Effector memory CD8-positive, alpha-beta T cell (primary cell): ENCODE measurements around the gene GSE1.

Experiments used
- ATAC-seq: fragments of 150-1000 bp; cut with Tn5 transposase; replicated peaks from 2 replicates; pipeline ENCODE4 v1.10.0; 2021; ENCODE audit warnings: mild to moderate bottlenecking, moderate library complexity
- DNase-seq, 3 experiments: peaks; one replicate each; pipeline ENCODE4 v3.0.0; 2021
- H3K27ac Mint-ChIP-seq, 2 donors: one replicate each; pipeline ENCODE4 v1.8.0; 2022; ENCODE audit warnings: mild to moderate bottlenecking in 2 of 2, mixed read lengths in 2 of 2, moderate library complexity in 2 of 2
- H3K27me3 Mint-ChIP-seq, 2 donors: one replicate each; pipeline ENCODE4 v1.8.0; 2022; ENCODE audit warnings: mixed read lengths in 2 of 2
- H3K36me3 Mint-ChIP-seq: one replicate; pipeline ENCODE4 v1.8.0; 2022; ENCODE audit warnings: mild to moderate bottlenecking, moderate library complexity, mixed read lengths; ENCODE audit not compliant: insufficient read depth
- H3K4me1 Mint-ChIP-seq, 2 donors: one replicate each; pipeline ENCODE4 v1.8.0; 2022; ENCODE audit warnings: low read depth in 2 of 2, mixed read lengths in 2 of 2
- H3K4me3 Mint-ChIP-seq, 2 donors: one replicate each; pipeline ENCODE4 v1.8.0; 2022; ENCODE audit warnings: mild to moderate bottlenecking in 2 of 2, mixed read lengths in 2 of 2, moderate library complexity in 2 of 2
- H3K9me3 Mint-ChIP-seq, 2 donors: one replicate each; pipeline ENCODE4 v1.8.0; 2022; ENCODE audit warnings: mixed read lengths in 2 of 2

Gene GSE1

DNA sequence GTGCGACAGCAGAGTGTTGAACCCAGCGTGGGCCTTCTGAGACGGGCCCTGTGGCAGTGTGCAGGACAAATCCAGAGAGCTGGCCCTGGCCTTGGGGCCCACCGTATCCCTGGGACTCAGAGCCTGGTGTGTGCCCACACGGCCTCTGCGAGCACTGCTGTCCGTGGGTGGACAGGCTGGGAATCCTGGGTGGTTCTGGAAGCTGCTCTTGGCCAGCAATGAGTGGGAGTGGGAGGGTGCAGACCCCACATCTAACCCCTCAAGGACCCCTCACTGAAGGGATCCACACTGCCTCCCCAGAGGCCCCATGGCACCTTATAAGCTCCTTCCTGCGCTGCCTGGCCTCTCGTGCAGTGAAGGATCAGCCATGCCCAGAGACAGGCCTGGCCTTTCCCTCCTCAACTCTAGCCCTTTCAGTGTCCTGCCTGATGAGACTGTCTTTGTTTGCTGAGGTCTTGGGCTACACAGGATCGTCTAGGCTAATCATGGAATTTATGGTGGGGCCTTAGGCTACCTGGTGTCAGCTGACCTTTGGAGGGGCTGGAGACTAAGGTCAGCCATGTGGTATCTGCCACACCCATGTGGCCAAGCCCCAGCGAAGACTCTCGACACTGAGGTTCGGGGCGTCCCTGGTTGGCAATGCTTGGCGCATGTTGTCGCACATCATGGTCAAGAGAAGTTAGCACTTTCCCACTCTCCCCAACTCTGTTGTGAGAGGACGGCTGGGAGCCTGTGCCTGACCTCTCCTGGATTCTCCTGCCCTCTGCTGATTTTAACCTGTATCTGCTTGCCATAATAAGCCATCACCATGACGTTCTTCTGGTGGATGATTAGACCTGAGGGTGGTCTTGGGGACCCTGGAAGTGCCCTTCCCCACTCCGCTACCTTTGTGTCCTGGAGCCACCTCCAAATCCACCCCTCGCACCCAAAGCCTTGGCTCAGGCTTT, 92.1 kb downstream of the GSE1 start:
- H3K4me3 Mint-ChIP-seq, result no peak overlapping the region

DNA sequence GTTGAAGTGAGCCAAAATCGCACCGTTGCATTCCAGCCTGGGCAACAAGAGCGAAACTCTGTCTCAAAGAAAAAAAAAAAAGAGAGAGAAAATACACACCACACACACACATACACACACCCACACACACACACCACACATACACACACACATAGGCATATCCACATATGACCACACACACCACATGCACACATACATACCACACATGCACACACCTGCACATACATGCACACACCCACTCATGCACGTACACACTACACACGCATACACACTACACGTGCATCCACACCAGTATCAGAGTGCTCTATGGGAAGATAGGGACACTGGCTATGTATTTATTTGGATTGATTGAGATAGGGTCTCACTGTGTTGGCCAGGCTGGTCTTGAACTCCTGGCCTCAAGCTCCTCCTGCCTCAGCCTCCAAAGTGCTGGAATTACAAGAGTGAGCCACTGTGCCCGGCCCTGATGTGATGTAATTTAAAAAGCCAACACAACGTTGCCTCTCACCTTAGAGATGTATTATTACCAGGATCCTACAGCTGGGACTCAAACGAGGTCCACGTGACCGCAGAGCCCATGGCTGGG, 93.4 kb downstream of the GSE1 start:
- Mint-ChIP-seq H3K4me3 (no peak overlapping the region), H3K27ac (no peak overlapping the region), H3K27me3 (no peaks in the 10 kb centered on the region), H3K36me3 (no peaks in the 10 kb centered on the region), H3K9me3 (no peaks in the 10 kb centered on the region), H3K4me1 (no peaks in the 10 kb centered on the region)
- ATAC-seq (no peak), DNase-seq (no peak)

More for the DNA sequence above, 92.1 kb downstream of the GSE1 start:
- Mint-ChIP-seq H3K27ac (no peak overlapping the region), H3K9me3 (no peaks in the 10 kb centered on the region), H3K36me3 (no peaks in the 10 kb centered on the region), H3K27me3 (no peaks in the 10 kb centered on the region), H3K4me1 (no peaks in the 10 kb centered on the region)
- ATAC-seq (no peak), DNase-seq (no peak)

DNA sequence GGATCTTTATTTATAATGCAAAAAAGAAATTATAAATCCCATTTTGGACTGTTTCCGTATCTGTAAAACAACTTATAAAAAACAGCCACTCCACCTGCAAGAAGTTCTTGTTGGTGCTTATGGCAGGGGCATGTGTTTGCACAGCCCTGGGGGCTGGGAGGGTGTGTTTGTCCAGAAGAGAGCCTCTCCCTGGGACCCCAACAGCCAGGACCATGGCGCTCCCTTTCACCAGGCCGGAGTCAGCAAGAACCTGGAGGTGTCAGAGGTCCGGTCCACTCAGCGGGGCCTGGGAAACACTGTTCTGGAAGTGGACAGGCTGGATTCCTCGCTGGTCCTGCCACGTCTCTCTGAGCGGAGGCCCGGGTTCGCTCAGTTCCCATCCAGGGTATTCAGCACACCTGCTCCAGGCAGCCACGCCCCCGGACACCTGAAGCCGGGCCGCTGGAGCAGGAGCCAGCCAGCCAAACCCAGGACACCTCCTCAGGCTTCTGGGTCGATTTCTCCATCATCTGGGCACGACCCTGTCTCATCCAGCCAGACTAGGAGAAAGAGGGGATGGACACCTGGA, 94.5 kb downstream of the GSE1 start:
- DNase-seq, result no peak

DNA sequence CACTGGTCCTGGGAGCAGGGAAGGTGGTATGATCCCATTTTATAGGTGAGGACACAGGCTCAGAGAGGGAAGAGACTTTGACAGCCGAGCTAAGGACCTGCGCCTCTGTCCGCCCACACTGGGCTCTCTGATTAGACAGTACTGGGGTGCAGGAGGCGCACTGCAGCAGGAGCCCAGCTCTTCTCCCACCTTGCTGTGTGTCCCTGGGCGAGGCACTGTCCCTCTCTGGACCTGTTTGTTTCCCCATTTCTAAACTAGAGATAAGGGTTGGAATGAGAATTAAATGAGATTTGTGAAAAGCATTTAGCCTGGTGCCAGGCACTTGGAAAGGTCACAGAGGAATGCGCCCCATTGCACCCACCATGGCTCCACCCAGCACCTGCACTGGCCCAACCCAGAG, 95.2 kb downstream of the GSE1 start:
- peaks cover 0 to 3% of the 10 kb centered on the region in 2 donors for H3K9me3 Mint-ChIP-seq

More for the DNA sequence above, 94.5 kb downstream of the GSE1 start:
- Mint-ChIP-seq H3K4me3 (no peak overlapping the region), H3K27me3 (no peaks in the 10 kb centered on the region), H3K4me1 (no peaks in the 10 kb centered on the region), H3K27ac (no peak overlapping the region), H3K36me3 (no peaks in the 10 kb centered on the region), H3K9me3 (peaks cover 0 to 3% of the 10 kb centered on the region in 2 donors)
- no peak for ATAC-seq

DNA sequence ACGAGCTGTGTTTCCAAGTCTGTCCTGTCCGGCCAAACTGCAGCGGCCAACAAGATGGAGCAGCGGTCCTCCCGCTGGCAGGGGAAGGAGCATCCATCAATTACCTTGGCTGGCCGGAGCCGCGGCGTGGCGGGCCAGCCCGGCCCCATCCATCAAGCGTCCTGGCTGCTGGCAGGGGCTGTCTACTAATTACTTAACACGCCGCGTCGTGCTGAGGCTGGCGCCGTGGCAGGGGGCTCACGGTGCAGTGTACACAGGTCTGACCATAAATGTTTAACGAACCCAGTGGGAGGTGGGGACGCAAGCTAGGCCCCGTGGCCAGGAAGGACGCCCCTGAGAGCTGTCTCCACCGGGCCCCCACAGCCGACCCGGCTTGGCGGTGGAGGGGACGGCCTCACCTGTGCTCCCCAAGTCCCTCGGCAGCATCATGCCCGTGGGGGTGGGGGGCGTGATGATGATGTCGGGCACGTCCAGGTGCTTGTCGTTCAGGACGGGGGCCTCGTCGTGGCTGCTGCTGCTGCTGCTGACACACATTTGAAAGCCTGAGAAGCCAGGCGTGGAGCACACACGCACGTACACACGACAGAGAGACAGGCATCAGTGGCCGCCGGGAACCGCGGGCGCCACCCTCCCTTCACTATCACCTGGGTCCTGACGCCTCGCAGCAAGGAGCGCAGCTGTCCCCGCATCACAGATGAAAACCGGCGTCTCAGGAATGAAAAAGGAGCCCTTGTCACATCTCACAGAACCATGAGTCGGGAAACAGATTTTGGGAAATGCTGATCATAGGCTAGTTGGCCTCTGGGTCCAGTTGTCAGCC, 96.9 kb downstream of the GSE1 start:
- peaks cover 0 to under 1% of the 10 kb centered on the region in 2 donors for H3K27me3 Mint-ChIP-seq
- no peak overlapping the region for H3K27ac Mint-ChIP-seq
- no peak overlapping the region for H3K4me3 Mint-ChIP-seq
- H3K9me3 Mint-ChIP-seq, result peaks cover 0 to 3% of the 10 kb centered on the region in 2 donors
- ATAC-seq (no peak), DNase-seq (no peak)
- no peaks in the 10 kb centered on the region for H3K4me1 Mint-ChIP-seq
- H3K36me3 Mint-ChIP-seq, result peaks cover 2% of the 10 kb centered on the region

More for the DNA sequence above, 95.2 kb downstream of the GSE1 start:
- no peak for DNase-seq
- Mint-ChIP-seq H3K27me3 (no peaks in the 10 kb centered on the region), H3K4me1 (no peaks in the 10 kb centered on the region), H3K27ac (no peak overlapping the region), H3K36me3 (peaks cover 2% of the 10 kb centered on the region), H3K4me3 (no peak overlapping the region)
- no peak for ATAC-seq

DNA sequence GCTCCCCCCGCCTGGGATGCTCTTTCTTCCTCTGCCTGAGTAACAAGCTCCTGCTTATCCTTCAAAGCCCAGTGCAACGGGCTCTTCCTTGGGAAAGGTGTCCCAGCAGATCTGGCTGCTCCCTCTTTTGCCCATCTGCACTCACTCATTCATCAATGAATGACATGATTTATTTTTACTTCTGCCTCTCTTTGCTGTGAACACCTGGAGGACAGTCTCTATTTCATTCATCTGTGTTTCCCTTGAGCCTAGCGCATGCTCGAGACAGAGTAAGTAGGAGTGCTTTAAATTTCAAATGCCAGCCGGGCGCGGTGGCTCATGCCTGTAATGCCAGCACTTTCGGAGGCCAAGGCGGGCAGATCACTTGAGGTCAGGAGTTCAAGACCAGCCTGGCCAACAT, 97.6 kb downstream of the GSE1 start:
- Mint-ChIP-seq H3K4me1 (peaks cover 0 to 3% of the 10 kb centered on the region in 2 donors), H3K4me3 (no peak overlapping the region), H3K27me3 (peaks cover 5 to 8% of the 10 kb centered on the region in 2 donors), H3K9me3 (peaks cover 0 to 3% of the 10 kb centered on the region in 2 donors), H3K27ac (no peak overlapping the region), H3K36me3 (peaks cover 2% of the 10 kb centered on the region)
- no peak for ATAC-seq
- DNase-seq, result no peak

DNA sequence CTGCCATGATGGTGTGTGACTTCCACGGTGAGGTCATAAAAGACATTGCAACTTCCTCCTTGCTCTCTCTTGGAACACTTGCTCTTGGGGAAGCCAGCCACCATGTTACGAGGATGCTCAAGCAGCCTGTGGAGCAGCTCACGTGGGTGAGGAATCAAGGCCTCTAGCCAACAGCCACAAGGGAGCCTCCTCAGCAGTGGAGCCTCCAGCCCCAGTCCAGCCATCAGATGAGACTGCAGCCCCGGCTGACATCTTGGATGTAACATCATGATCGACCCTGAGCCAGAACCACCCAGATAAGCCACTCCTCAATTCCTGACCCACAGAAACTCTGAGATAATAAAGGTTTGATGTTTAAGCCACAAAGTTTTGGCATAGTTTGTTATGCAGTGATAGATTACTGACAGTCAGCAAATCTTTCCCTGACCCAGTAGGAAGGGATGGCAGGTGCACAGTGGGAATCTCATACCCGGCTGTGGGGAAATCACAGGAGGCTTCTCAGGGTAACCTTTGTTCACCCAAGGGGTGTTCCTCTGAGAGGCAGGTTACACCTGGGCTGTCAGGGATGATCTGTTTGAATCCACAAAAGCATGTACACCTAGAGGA, 99.0 kb downstream of the GSE1 start:
- no peak overlapping the region for H3K27ac Mint-ChIP-seq
- peaks cover 6 to 12% of the 10 kb centered on the region in 2 donors for H3K27me3 Mint-ChIP-seq
- H3K4me1 Mint-ChIP-seq, result peaks cover 2 to 3% of the 10 kb centered on the region in 2 donors
- ATAC-seq, result no peak
- DNase-seq, result no peak
- no peak overlapping the region for H3K4me3 Mint-ChIP-seq
- H3K36me3 Mint-ChIP-seq, result peaks cover 2% of the 10 kb centered on the region
- H3K9me3 Mint-ChIP-seq, result peaks cover 0 to 3% of the 10 kb centered on the region in 2 donors

DNA sequence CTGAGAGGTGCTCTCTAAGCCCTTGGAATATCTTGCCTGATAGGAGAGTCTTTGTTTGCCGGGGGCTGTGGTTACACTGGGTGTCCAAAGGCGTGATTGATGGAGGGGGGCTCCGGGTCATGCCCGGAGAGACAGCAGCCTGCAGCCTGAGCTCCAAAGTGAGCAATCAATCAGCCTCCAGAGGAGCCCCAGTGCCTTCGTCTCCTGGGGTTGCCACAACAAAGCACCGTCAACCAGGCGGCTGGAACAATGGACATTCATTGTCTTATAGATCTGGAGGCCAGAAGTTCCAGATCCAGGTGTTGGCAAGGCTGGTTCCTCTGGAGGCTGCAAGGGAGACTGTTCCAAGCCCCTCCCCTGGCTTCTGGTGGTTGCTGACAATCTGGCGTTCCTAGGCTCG, 99.7 kb downstream of the GSE1 start:
- DNase-seq (no peak), ATAC-seq (no peak)
- Mint-ChIP-seq H3K27ac (no peak overlapping the region), H3K27me3 (peaks cover 6 to 12% of the 10 kb centered on the region in 2 donors), H3K36me3 (peaks cover 2% of the 10 kb centered on the region), H3K4me3 (no peak overlapping the region), H3K4me1 (peaks cover 3% of the 10 kb centered on the region in 2 donors), H3K9me3 (peaks cover 0 to 3% of the 10 kb centered on the region in 2 donors)

DNA sequence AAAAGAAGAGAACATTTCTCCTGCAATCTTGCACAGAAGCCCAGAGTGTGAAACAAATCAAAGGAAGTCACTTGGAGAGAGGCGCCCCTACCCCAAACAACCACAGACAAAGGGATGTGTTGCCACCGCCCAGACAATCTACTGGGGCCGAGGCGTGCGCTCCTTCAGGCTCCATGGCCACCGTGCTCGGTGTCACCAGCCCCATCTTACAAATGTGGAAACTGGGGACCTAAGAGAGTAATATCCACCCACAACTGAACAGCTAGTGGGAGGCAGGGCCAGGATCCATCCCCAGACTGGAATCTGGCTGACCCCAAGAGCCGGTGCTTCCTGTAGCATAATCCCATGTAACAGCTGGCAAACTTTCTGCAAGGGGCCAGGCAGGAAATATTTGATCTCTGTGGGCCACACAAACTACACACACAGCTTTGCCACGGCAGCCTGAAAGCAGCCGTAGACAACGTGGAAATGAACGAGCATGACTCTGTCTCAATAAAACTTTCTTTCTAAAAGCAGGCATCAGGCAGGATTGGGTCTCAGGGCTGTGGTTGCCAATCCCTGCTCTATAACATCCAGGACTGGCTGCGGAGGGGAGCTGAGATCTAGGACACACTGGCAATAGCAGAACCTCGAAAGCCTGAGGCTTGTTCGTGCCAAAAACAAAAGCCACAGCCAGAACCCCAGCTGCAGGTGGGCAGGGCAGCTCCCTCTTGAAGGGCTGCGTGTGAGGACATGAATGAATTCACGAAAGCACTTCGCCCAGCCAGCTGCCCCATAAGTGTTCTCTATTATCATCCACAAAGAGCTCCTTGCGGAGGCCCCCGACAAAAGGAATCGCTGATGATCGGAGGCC, 102.3 kb downstream of the GSE1 start:
- ATAC-seq, result no peak
- H3K4me1 Mint-ChIP-seq, result peaks cover 3 to 8% of the 10 kb centered on the region in 2 donors
- DNase-seq, result no peak
- peaks cover 6% of the 10 kb centered on the region for H3K36me3 Mint-ChIP-seq
- peaks cover 12 to 20% of the 10 kb centered on the region in 2 donors for H3K27me3 Mint-ChIP-seq
- H3K27ac Mint-ChIP-seq, result no peak overlapping the region
- peaks cover 0 to 3% of the 10 kb centered on the region in 2 donors for H3K9me3 Mint-ChIP-seq
- peak overlapping the region in 1 of 2 donors; percentile 21 for H3K4me3 Mint-ChIP-seq

DNA sequence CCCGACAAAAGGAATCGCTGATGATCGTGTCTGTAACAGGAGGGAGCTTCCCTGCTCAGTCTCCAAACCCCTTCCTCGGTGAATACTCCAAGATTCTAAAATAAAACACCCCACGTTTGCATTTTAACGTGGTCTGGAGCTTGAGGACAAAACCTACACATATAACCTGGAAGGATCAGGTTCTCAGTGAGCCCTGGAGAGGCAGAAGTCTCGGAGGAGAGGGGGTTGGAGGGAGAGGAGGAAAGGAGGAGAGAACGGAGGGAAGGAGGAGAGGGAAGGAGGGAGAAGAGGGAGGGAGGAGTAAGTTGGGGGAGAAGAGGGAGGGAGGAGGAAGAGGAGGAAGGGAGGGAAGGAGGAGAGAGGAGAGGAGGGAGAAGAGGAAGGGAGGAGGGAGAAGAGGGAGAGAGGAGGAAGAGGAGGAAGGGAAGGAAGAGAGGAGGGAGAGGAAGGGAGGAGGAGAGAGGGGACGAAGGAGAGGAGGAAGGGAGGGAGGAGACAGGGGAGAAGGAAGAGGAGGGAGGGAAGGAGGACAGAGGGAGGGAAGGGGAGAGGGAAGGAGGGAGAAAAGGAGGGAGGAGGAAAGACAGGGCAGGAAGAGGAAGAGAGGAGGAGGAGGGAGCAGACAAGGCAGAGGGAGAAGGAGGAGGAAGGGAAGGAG, 103.0 kb downstream of the GSE1 start:
- H3K9me3 Mint-ChIP-seq, result peaks cover 0 to 3% of the 10 kb centered on the region in 2 donors
- peaks cover 3 to 8% of the 10 kb centered on the region in 2 donors for H3K4me1 Mint-ChIP-seq
- peaks cover 12 to 20% of the 10 kb centered on the region in 2 donors for H3K27me3 Mint-ChIP-seq
- ATAC-seq (no peak), DNase-seq (no peak)
- peaks cover 6% of the 10 kb centered on the region for H3K36me3 Mint-ChIP-seq
- H3K27ac Mint-ChIP-seq, result no peak overlapping the region
- H3K4me3 Mint-ChIP-seq, result no peak overlapping the region

DNA sequence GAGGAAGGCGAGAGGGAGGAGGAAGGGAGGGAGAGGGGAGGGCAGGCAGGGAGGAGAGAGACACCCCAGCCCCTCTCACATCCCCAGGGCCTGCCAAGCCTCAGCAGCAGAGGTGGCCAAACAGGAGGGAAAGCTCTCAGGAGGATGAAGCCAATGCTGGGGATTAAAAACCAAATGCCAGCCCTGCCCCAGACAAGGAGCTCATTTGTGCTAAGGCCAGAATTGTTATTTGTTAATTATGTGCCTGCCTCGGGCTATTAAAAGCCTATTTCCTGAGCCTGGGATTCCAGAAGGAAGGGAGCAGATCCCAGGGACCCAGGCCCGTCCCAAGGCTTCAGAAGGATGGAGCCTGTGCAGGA, 103.5 kb downstream of the GSE1 start:
- H3K36me3 Mint-ChIP-seq, result peaks cover 6% of the 10 kb centered on the region
- ATAC-seq, result no peak
- no peak overlapping the region for H3K4me3 Mint-ChIP-seq
- no peak for DNase-seq
- H3K27me3 Mint-ChIP-seq, result peaks cover 12 to 20% of the 10 kb centered on the region in 2 donors
- peaks cover 3 to 8% of the 10 kb centered on the region in 2 donors for H3K4me1 Mint-ChIP-seq
- H3K27ac Mint-ChIP-seq, result no peak overlapping the region
- peaks cover 0 to 3% of the 10 kb centered on the region in 2 donors for H3K9me3 Mint-ChIP-seq
